Measurements from ENCODE around the gene PPFIA1. TPM values are rescaled to one million over a fixed set of nuclear protein-coding genes. Genes with fewer than 3 reads are reported as not detected.

Gene PPFIA1
- total RNA-seq, 1 experiment from 2014 or later: 86.8 TPM

DNA sequence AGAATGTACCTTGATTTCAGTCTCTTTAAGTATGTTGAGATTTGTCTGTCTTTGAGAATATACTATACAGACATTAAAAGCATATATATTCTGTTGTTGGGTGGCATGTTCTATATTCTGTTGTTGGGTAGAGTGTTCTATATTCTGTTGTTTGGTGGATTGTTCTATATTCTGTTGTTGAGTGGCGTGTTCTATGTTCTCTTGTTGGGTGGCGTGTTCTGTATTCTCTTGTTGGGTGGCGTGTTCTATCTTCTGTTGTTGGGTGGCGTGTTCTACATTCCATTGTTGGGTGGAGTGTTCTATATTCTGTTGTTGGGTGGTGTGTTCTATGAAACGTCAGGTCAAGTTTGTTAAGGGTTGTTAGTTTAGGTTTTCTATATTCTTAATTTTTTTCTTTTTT is 100.8 kb downstream of the PPFIA1 start:
- intact Hi-C loops (cut with micrococcal nuclease; ENCODE audit: unreplicated experiment): no loop called here
- POLR2A ChIA-PET (ENCODE audit: unreplicated experiment): no interaction called here

DNA sequence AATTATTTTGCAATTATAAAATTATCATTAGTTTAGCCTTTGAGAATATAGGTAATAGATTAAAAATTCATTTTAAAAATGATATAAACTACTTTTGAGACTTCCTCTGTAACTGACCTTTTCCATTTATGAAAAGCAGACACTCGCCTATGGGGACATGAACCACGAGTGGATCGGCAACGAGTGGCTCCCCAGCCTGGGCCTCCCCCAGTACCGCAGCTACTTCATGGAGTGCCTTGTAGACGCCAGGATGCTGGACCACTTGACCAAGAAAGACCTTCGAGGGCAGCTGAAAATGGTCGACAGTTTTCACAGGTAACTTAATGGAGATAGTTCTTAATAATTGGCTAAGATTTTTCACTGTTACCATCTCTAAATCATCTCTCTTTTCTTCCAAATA is 101.6 kb downstream of the PPFIA1 start:
- BruUV-seq (replicated peaks): no TSS peak

More for the DNA sequence above, 100.8 kb downstream of the PPFIA1 start:
- H2AFZ ChIP-seq: no peak overlapping the region
- BruUV-seq (replicated peaks): no TSS peak
- no peaks in the 10 kb centered on the region for H3K4me1 ChIP-seq (replicated peaks; ENCODE audit: insufficient read depth)
- no peaks in the 10 kb centered on the region for H3K9me3 ChIP-seq (ENCODE audit: insufficient read depth, low read depth)
- CTCF ChIA-PET: no interaction called here
- H4K20me1 ChIP-seq (ENCODE audit: insufficient read depth): peaks cover 3% of the 10 kb centered on the region; the same call in 1 of the 2 replicates
- H3K9me2 ChIP-seq (ENCODE audit: insufficient read depth): no peaks in the 10 kb centered on the region
- no peak for DNase-seq
- no peak overlapping the region for H3K4me3 ChIP-seq
- TF ChIP-seq CTCF (conservative IDR thresholded peaks at IDR 0.05): no peak
- TF ChIP-seq EZH2 (IDR thresholded peaks at IDR 0.05; ENCODE audit: low read depth): no peak
- H3F3A ChIP-seq (ENCODE audit: insufficient read depth, low read depth): peaks cover 32% of the 10 kb centered on the region; the same call in 1 of the 2 replicates
- H3K27ac ChIP-seq: no peak overlapping the region
- H3K79me2 ChIP-seq (ENCODE audit: low read depth): peaks cover 16% of the 10 kb centered on the region; the same call in 1 of the 2 replicates
- no peak overlapping the region for H3K4me2 ChIP-seq
- H3K36me3 ChIP-seq (ENCODE audit: low read depth): peaks cover 37% of the 10 kb centered on the region
- H3K27me3 ChIP-seq (ENCODE audit: insufficient read depth, low read depth): no peaks in the 10 kb centered on the region

GRCh38 chr11:70376621-70377020 is 106.1 kb downstream of the PPFIA1 start:
- Histone ChIP-seq H3K4me2 (no peak overlapping the region), H3K4me1 (replicated peaks; ENCODE audit: insufficient read depth) (no peaks in the 10 kb centered on the region), H2AFZ (no peak overlapping the region), H3K4me3 (no peak overlapping the region), H3K27ac (no peak overlapping the region), H3F3A (ENCODE audit: insufficient read depth, low read depth) (peaks cover 52% of the 10 kb centered on the region; the same call in 1 of the 2 replicates), H3K9me3 (ENCODE audit: insufficient read depth, low read depth) (no peaks in the 10 kb centered on the region), H3K9me2 (ENCODE audit: insufficient read depth) (no peaks in the 10 kb centered on the region), H3K27me3 (ENCODE audit: insufficient read depth, low read depth) (no peaks in the 10 kb centered on the region), H3K79me2 (ENCODE audit: low read depth) (no peaks in the 10 kb centered on the region), H4K20me1 (ENCODE audit: insufficient read depth) (peaks cover 3% of the 10 kb centered on the region), H3K36me3 (ENCODE audit: low read depth) (peaks cover 45% of the 10 kb centered on the region)
- ChIA-PET POLR2A (ENCODE audit: unreplicated experiment) (no interaction called here), CTCF (no interaction called here)
- DNase-seq: no peak
- intact Hi-C loops (cut with micrococcal nuclease; ENCODE audit: unreplicated experiment): no loop called here
- TF ChIP-seq CTCF (conservative IDR thresholded peaks at IDR 0.05) (no peak), EZH2 (IDR thresholded peaks at IDR 0.05; ENCODE audit: low read depth) (no peak)
- BruUV-seq (replicated peaks): no TSS peak

More for the DNA sequence above, 101.6 kb downstream of the PPFIA1 start:
- H3K4me3 ChIP-seq: no peak overlapping the region
- H3K27ac ChIP-seq: no peak overlapping the region
- H3K9me3 ChIP-seq (ENCODE audit: insufficient read depth, low read depth): no peaks in the 10 kb centered on the region
- intact Hi-C loops (cut with micrococcal nuclease; ENCODE audit: unreplicated experiment): no loop called here
- CTCF ChIA-PET: no interaction called here
- POLR2A ChIA-PET (ENCODE audit: unreplicated experiment): no interaction called here
- H3K4me2 ChIP-seq: no peak overlapping the region
- H3K27me3 ChIP-seq (ENCODE audit: insufficient read depth, low read depth): no peaks in the 10 kb centered on the region
- H3K79me2 ChIP-seq (ENCODE audit: low read depth): peaks cover 16% of the 10 kb centered on the region; the same call in 1 of the 2 replicates
- DNase-seq: no peak
- no peaks in the 10 kb centered on the region for H3K4me1 ChIP-seq (replicated peaks; ENCODE audit: insufficient read depth)
- peaks cover 3% of the 10 kb centered on the region; the same call in 1 of the 2 replicates for H4K20me1 ChIP-seq (ENCODE audit: insufficient read depth)
- H3K9me2 ChIP-seq (ENCODE audit: insufficient read depth): no peaks in the 10 kb centered on the region
- peaks cover 30% of the 10 kb centered on the region; the same call in 1 of the 2 replicates for H3F3A ChIP-seq (ENCODE audit: insufficient read depth, low read depth)
- no peak overlapping the region for H2AFZ ChIP-seq
- H3K36me3 ChIP-seq (ENCODE audit: low read depth): peaks cover 37% of the 10 kb centered on the region
- TF ChIP-seq EZH2 (IDR thresholded peaks at IDR 0.05; ENCODE audit: low read depth) (no peak), CTCF (conservative IDR thresholded peaks at IDR 0.05) (no peak)
